H1 (cell line): ENCODE measurements around the gene TBC1D30.

Experiments
- CBX5 ChIP-seq: fragments of 300-800, 300-1000 bp; sonication (generic); IDR thresholded peaks from 2 replicates; pipeline ENCODE4 v1.7.1; 2016; ENCODE audit warnings: antibody characterized with exemption, low read length, low read depth
- CEBPB ChIP-seq: IDR thresholded peaks from 2 replicates; pipeline ENCODE4 v1.6.1; 2012; ENCODE audit warnings: low read depth, low read length
- EZH2 ChIP-seq: fragments of 200-600 bp; sonication (generic); IDR thresholded peaks from 2 replicates; pipeline ENCODE4 v1.7.1; 2012; ENCODE audit warnings: low read depth, mild to moderate bottlenecking, moderate library complexity, low read length, inconsistent platforms; ENCODE audit not compliant: severe bottlenecking
- HDAC2 ChIP-seq, 2 experiments: fragments of 300-600 bp in 1 of 2; sonication (generic) in 1 of 2; IDR thresholded peaks; 2 replicates each; pipeline ENCODE4 v1.6.1; 2011 to 2012; ENCODE audit warnings: low read depth in 2 of 2, low read length in 2 of 2, mild to moderate bottlenecking in 2 of 2, moderate library complexity in 2 of 2, borderline replicate concordance in 1 of 2, inconsistent platforms in 1 of 2
- JUN ChIP-seq: IDR thresholded peaks from 2 replicates; pipeline ENCODE4 v1.6.1; 2011; ENCODE audit warnings: low read depth, mild to moderate bottlenecking, improper control_type of control experiment, low read length
- POLR2AphosphoS5 ChIP-seq: IDR thresholded peaks from 2 replicates; pipeline ENCODE4 v1.6.1; 2011; ENCODE audit warnings: low read depth, low read length
- RNF2 ChIP-seq: fragments of 200-900, 300-1000 bp; sonication (generic); IDR thresholded peaks from 2 replicates; pipeline ENCODE4 v1.7.1; 2016; ENCODE audit warnings: borderline replicate concordance, low read depth, mild to moderate bottlenecking, antibody characterized with exemption, low read length; ENCODE audit not compliant: poor library complexity, severe bottlenecking; ENCODE audit errors: missing control alignments
- SIN3A ChIP-seq, 2 experiments: IDR thresholded peaks in 1 of 2; conservative IDR thresholded peaks in 1 of 2; 2 replicates each; pipeline ENCODE4 v1.6.1; 2011 to 2012; ENCODE audit warnings: low read length in 2 of 2, improper control_type of control experiment in 1 of 2, low read depth in 1 of 2, mild to moderate bottlenecking in 1 of 2
- SP1 ChIP-seq: IDR thresholded peaks from 2 replicates; pipeline ENCODE4 v1.6.1; 2011; ENCODE audit warnings: low read depth, low read length
- SRF ChIP-seq: IDR thresholded peaks from 2 replicates; pipeline ENCODE4 v1.6.1; 2011; ENCODE audit warnings: mild to moderate bottlenecking, low read depth, low read length, moderate library complexity
- YY1 ChIP-seq: IDR thresholded peaks from 2 replicates; pipeline ENCODE4 v1.6.1; 2011; ENCODE audit warnings: low read depth, mild to moderate bottlenecking, low read length
- TF ChIP-seq, protein P1 (sequence below), 3 experiments: IDR thresholded peaks; 1 replicate in 2 of 3; 2 replicates in 1 of 3; pipeline versions ENCODE4 v1.5.1 to v1.6.1; 2011; ENCODE audit warnings: low read length in 3 of 3, mild to moderate bottlenecking in 3 of 3, inconsistent platforms in 2 of 3, low read depth in 1 of 3, moderate library complexity in 1 of 3; ENCODE audit not compliant: insufficient read depth in 1 of 3; ENCODE audit errors: control extremely low read depth in 1 of 3
- TF ChIP-seq, protein P2 (sequence below): IDR thresholded peaks from 2 replicates; pipeline ENCODE4 v1.6.1; 2012; ENCODE audit warnings: inconsistent platforms

- TF ChIP-seq SRF (no peak), SP1 (no peak), EZH2 (no peak), RNF2 (no peak), HDAC2 (IDR thresholded peaks at IDR 0.05; ENCODE audit: borderline replicate concordance in 1 of 2, low read depth in 2 of 2, low read length in 2 of 2) (no peak), SIN3A (conservative IDR thresholded peaks at IDR 0.05 in 1 of 2, IDR thresholded peaks at IDR 0.05 in 1 of 2; ENCODE audit: low read depth in 1 of 2, low read length in 2 of 2) (no peak), CEBPB (no peak), POLR2AphosphoS5 (no peak), YY1 (no peak), CBX5 (no peak), JUN (no peak)
- TF ChIP-seq, protein P1, sequence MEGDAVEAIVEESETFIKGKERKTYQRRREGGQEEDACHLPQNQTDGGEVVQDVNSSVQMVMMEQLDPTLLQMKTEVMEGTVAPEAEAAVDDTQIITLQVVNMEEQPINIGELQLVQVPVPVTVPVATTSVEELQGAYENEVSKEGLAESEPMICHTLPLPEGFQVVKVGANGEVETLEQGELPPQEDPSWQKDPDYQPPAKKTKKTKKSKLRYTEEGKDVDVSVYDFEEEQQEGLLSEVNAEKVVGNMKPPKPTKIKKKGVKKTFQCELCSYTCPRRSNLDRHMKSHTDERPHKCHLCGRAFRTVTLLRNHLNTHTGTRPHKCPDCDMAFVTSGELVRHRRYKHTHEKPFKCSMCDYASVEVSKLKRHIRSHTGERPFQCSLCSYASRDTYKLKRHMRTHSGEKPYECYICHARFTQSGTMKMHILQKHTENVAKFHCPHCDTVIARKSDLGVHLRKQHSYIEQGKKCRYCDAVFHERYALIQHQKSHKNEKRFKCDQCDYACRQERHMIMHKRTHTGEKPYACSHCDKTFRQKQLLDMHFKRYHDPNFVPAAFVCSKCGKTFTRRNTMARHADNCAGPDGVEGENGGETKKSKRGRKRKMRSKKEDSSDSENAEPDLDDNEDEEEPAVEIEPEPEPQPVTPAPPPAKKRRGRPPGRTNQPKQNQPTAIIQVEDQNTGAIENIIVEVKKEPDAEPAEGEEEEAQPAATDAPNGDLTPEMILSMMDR (IDR thresholded peaks at IDR 0.05; ENCODE audit: control extremely low read depth in 1 of 3, insufficient read depth in 1 of 3, low read depth in 1 of 3, low read length in 3 of 3), result no peak
- TF ChIP-seq, protein P2, sequence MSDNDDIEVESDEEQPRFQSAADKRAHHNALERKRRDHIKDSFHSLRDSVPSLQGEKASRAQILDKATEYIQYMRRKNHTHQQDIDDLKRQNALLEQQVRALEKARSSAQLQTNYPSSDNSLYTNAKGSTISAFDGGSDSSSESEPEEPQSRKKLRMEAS, result no peak
These were observed 10.0 kb upstream of the TBC1D30 start for GRCh38 chr12:64814432-64814831.
